H1 (cell line): Measurements from ENCODE around the gene RPUSD4. TPM values are rescaled to one million over a fixed set of nuclear protein-coding genes. Genes with fewer than 3 reads are reported as not detected.
A peak's percentile ranks its signal among the peaks of the same experiment; 100 is the strongest.

Experiments used
- CTCF ChIA-PET: fragments of 300-600 bp; sonication (Branson Sonifier 250); formaldehyde crosslinking; loops from one replicate; lab custom pipeline; 2021; ENCODE audit not compliant: partially characterized antibody; lab: Charles Lee
- POLR2A ChIA-PET: fragments of 300-600 bp; sonication (Branson Sonifier 250); formaldehyde crosslinking; loops from one replicate; lab custom pipeline; 2021; ENCODE audit warnings: inconsistent platforms; ENCODE audit not compliant: partially characterized antibody; lab: Charles Lee
- DNase-seq, 2 experiments: peaks; one replicate each; pipeline versions ENCODE4 v3.0.0 to v3.0.0-alpha.2; 2010 to 2022; ENCODE audit warnings: low spot score in 2 of 2, low read depth in 1 of 2, mixed read lengths in 1 of 2
- FAIRE-seq: peaks from 2 replicates; lab custom pipeline; 2011; peaks lifted over from hg19 to GRCh38; lab: Jason Lieb, UNC
- H2AFZ ChIP-seq: 2 replicates; pipeline ENCODE4 v1.8.1; 2012; ENCODE audit warnings: low read length, inconsistent platforms
- H2AK5ac ChIP-seq: 2 replicates; pipeline ENCODE4 v1.6.1; 2013; ENCODE audit warnings: low read depth, low read length
- H2BK120ac ChIP-seq: replicated peaks from 2 replicates; pipeline ENCODE3; 2013; ENCODE audit warnings: low read depth, low read length, inconsistent platforms
- H2BK12ac ChIP-seq: 2 replicates; pipeline ENCODE4 v1.6.1; 2013; ENCODE audit warnings: low read depth, low read length
- H2BK15ac ChIP-seq: 2 replicates; pipeline ENCODE4 v1.6.1; 2013; ENCODE audit warnings: low read length
- H2BK20ac ChIP-seq: 2 replicates; pipeline ENCODE4 v1.6.1; 2013; ENCODE audit warnings: low read length
- H2BK5ac ChIP-seq: 2 replicates; pipeline ENCODE4 v1.6.1; 2013; ENCODE audit warnings: low read depth, low read length
- H3K14ac ChIP-seq: 2 replicates; pipeline ENCODE4 v1.6.1; 2013; ENCODE audit warnings: inconsistent platforms; ENCODE audit not compliant: insufficient read length
- H3K18ac ChIP-seq: 2 replicates; pipeline ENCODE4 v1.6.1; 2013; ENCODE audit warnings: low read length; ENCODE audit errors: extremely low read depth
- H3K23ac ChIP-seq: 2 replicates; pipeline ENCODE4 v1.6.1; 2013; ENCODE audit warnings: inconsistent platforms; ENCODE audit not compliant: insufficient read length
- H3K23me2 ChIP-seq: 2 replicates; pipeline ENCODE4 v1.6.1; 2013; ENCODE audit warnings: low read depth, low read length
- H3K27ac ChIP-seq: 2 replicates; pipeline ENCODE4 v1.6.1; 2011; ENCODE audit warnings: low read depth, low read length, inconsistent platforms
- H3K27me3 ChIP-seq, 4 experiments: replicated peaks in 1 of 4; 1 replicate in 1 of 4; 2 replicates in 3 of 4; pipeline versions ENCODE4 v1.6.1 to v1.8.1; 2011 to 2013; ENCODE audit warnings: low read length in 3 of 4, mild to moderate bottlenecking in 3 of 4, inconsistent platforms in 2 of 4, mixed read lengths in 2 of 4, moderate library complexity in 1 of 4; ENCODE audit not compliant: control insufficient read depth in 3 of 4, insufficient read depth in 3 of 4; ENCODE audit errors: extremely low read depth in 1 of 4
- H3K36me3 ChIP-seq, 4 experiments: 2 replicates each; pipeline versions ENCODE4 v1.6.1 to v1.8.1; 2011 to 2013; ENCODE audit warnings: mild to moderate bottlenecking in 4 of 4, low read length in 3 of 4, moderate library complexity in 2 of 4, control low read depth in 1 of 4, inconsistent platforms in 1 of 4; ENCODE audit not compliant: insufficient read depth in 4 of 4, control insufficient read depth in 2 of 4
- H3K4ac ChIP-seq: replicated peaks from 2 replicates; pipeline ENCODE3; 2013; ENCODE audit warnings: low read length, low read depth, mixed read lengths, inconsistent platforms; ENCODE audit not compliant: insufficient read length
- H3K4me1 ChIP-seq, 4 experiments: replicated peaks in 1 of 4; 1 replicate in 1 of 4; 2 replicates in 3 of 4; pipeline versions ENCODE4 v1.6.1 to v1.8.1; 2011 to 2013; ENCODE audit warnings: low read length in 3 of 4, inconsistent platforms in 2 of 4, mixed read lengths in 1 of 4; ENCODE audit not compliant: insufficient read depth in 4 of 4, control insufficient read depth in 3 of 4
- H3K4me2 ChIP-seq, 2 experiments: 2 replicates each; pipeline versions ENCODE4 v1.6.1 to v1.8.1; 2011 to 2013; ENCODE audit warnings: low read depth in 2 of 2, low read length in 2 of 2, control low read depth in 1 of 2, inconsistent platforms in 1 of 2, mild to moderate bottlenecking in 1 of 2; ENCODE audit not compliant: insufficient read depth in 1 of 2
- H3K4me3 ChIP-seq, 4 experiments: fragments of 200-600, 300-600 bp in 1 of 4; sonication (generic), shearing (Covaris generic), sonication (Bioruptor Twin) in 1 of 4; 2 replicates each; pipeline versions ENCODE4 v1.5.1 to v1.8.1; 2011 to 2016; ENCODE audit warnings: low read length in 4 of 4, low read depth in 3 of 4, control low read depth in 2 of 4, inconsistent platforms in 2 of 4, mild to moderate bottlenecking in 2 of 4, mixed read lengths in 1 of 4, moderate library complexity in 1 of 4; ENCODE audit not compliant: insufficient read depth in 2 of 4; ENCODE audit errors: extremely low read depth in 1 of 4
- H3K56ac ChIP-seq: replicated peaks from 2 replicates; pipeline ENCODE3; 2013; ENCODE audit warnings: low read depth, mild to moderate bottlenecking, mixed read lengths, low read length, inconsistent platforms; ENCODE audit not compliant: insufficient read length
- H3K79me1 ChIP-seq: 2 replicates; pipeline ENCODE4 v1.6.1; 2013; ENCODE audit warnings: low read depth, low read length, control low read depth
- H3K79me2 ChIP-seq, 2 experiments: 2 replicates each; pipeline versions ENCODE4 v1.6.1 to v1.8.1; 2012 to 2013; ENCODE audit warnings: low read length in 2 of 2, mild to moderate bottlenecking in 2 of 2, inconsistent platforms in 1 of 2; ENCODE audit not compliant: insufficient read depth in 2 of 2, control insufficient read depth in 1 of 2
- H3K9ac ChIP-seq, 4 experiments: replicated peaks in 1 of 4; 1 replicate in 1 of 4; 2 replicates in 3 of 4; pipeline versions ENCODE4 v1.6.1 to v1.8.1; 2011 to 2013; ENCODE audit warnings: low read depth in 3 of 4, low read length in 3 of 4, control low read depth in 2 of 4, mild to moderate bottlenecking in 2 of 4, moderate library complexity in 2 of 4, inconsistent platforms in 1 of 4; ENCODE audit errors: extremely low read depth in 1 of 4
- H3K9me3 ChIP-seq, 2 experiments: 2 replicates each; pipeline versions ENCODE4 v1.6.1 to v1.8.1; 2012 to 2013; ENCODE audit warnings: mild to moderate bottlenecking in 2 of 2, moderate library complexity in 2 of 2, control low read depth in 1 of 2, inconsistent platforms in 1 of 2, low read depth in 1 of 2, low read length in 1 of 2, mixed read lengths in 1 of 2; ENCODE audit not compliant: insufficient read depth in 2 of 2
- H4K20me1 ChIP-seq, 2 experiments: replicated peaks in 1 of 2; 2 replicates each; pipeline versions ENCODE3 to v1.8.1; 2011 to 2013; ENCODE audit warnings: inconsistent platforms in 2 of 2, low read length in 2 of 2, mild to moderate bottlenecking in 1 of 2; ENCODE audit not compliant: insufficient read depth in 2 of 2, control insufficient read depth in 1 of 2
- H4K5ac ChIP-seq: 2 replicates; pipeline ENCODE4 v1.6.1; 2013; ENCODE audit warnings: low read length, low read depth, mixed read lengths, inconsistent platforms; ENCODE audit not compliant: insufficient read length
- H4K8ac ChIP-seq: 2 replicates; pipeline ENCODE4 v1.8.0; 2013; ENCODE audit warnings: mild to moderate bottlenecking, moderate library complexity, low read length, inconsistent platforms; ENCODE audit not compliant: insufficient read depth; ENCODE audit errors: extremely low read depth
- H4K91ac ChIP-seq: replicated peaks from 2 replicates; pipeline ENCODE3; 2013; ENCODE audit warnings: low read length, mixed read lengths, inconsistent platforms; ENCODE audit not compliant: insufficient read length
- CHD1 ChIP-seq: IDR thresholded peaks from 2 replicates; pipeline ENCODE4 v1.6.1; 2012; ENCODE audit warnings: low read depth, low read length, improper control_type of control experiment
- CREB1 ChIP-seq: IDR thresholded peaks from 2 replicates; pipeline ENCODE4 v1.6.1; 2012; ENCODE audit warnings: inconsistent platforms
- CTBP2 ChIP-seq: IDR thresholded peaks from 2 replicates; pipeline ENCODE4 v1.7.0; 2011; ENCODE audit warnings: borderline replicate concordance, mild to moderate bottlenecking, moderate library complexity, mixed read lengths, low read length; ENCODE audit not compliant: insufficient read depth, insufficient read length
- E2F6 ChIP-seq: IDR thresholded peaks from 2 replicates; pipeline ENCODE4 v1.6.1; 2012; ENCODE audit warnings: inconsistent platforms
- FOSL1 ChIP-seq: IDR thresholded peaks from 2 replicates; pipeline ENCODE4 v1.6.1; 2011; ENCODE audit warnings: mild to moderate bottlenecking, low read depth, low read length, moderate library complexity; ENCODE audit not compliant: insufficient read depth
- HDAC6 ChIP-seq: IDR thresholded peaks from one replicate; pipeline ENCODE4 v1.7.1; 2012; ENCODE audit warnings: low read depth, mild to moderate bottlenecking, inconsistent platforms, low read length, moderate library complexity
- KDM1A ChIP-seq: fragments of 200-600, 300-600 bp; sonication (generic); IDR thresholded peaks from 2 replicates; pipeline ENCODE4 v1.7.1; 2016; ENCODE audit warnings: mild to moderate bottlenecking, low read length, borderline replicate concordance
- POLR2A ChIP-seq, 2 experiments: IDR thresholded peaks; 1 replicate in 1 of 2; 2 replicates in 1 of 2; pipeline ENCODE4 v1.6.1; 2011; ENCODE audit warnings: low read depth in 2 of 2, low read length in 2 of 2, mild to moderate bottlenecking in 2 of 2; ENCODE audit errors: control extremely low read depth in 1 of 2
- WGBS, 2 experiments: shearing (Covaris generic) in 1 of 2; methylation state at CpG; one replicate each; pipeline versions ENCODE4 v1.1.6 to v1.1.7; 2013 to 2015; ENCODE audit warnings: low lambda C conversion rate in 2 of 2, mixed read lengths in 2 of 2, inconsistent platforms in 1 of 2, low coverage in 1 of 2, missing lambda C conversion rate in 1 of 2; ENCODE audit not compliant: insufficient replicate concordance in 2 of 2, insufficient coverage in 1 of 2, insufficient read length in 1 of 2; ENCODE audit errors: extremely low coverage in 1 of 2, missing lambda C conversion rate in 1 of 2; 5-methylcytosine and 5-hydroxymethylcytosine counted together
- polyA plus RNA-seq, 7 experiments: library from polyadenylated mRNA; depleted of rRNA in 3 of 7; stranded (reverse) in 5 of 7; unstranded in 2 of 7; fragments of >200 nt in 5 of 7; fragments of 200-250 nt in 2 of 7; gene quantifications; 1 replicate in 5 of 7; 2 replicates in 1 of 7; 4 replicates in 1 of 7; pipeline versions ENCODE4 v1.2.1 to v1.2.3, GENCODE V29; 2011 to 2013; ENCODE audit warnings: missing spikeins in 2 of 7, mixed read lengths in 2 of 7
- total RNA-seq: library from RNA; stranded (reverse); fragmentation: NEBNext Ultra II Directional; extraction: Animal tissue kit (Norgen Biotek cat#: 25700); gene quantifications from 2 replicates; pipeline ENCODE4 v1.2.1, GENCODE V29; 2021

Gene RPUSD4
- total and polyA plus RNA-seq, 2 of the 8 experiments (the other 6 are each of a cell fraction or from before 2014, with no cell fraction given) = 36.1 to 50.7 TPM

GRCh38 chr11:126155402-126156187, 55.9 kb downstream of the RPUSD4 start:
- Histone ChIP-seq H3K4me3 (no peak overlapping the region), H4K91ac (no peak overlapping the region), H3K4me2 (no peak overlapping the region), H3K4ac (no peak overlapping the region), H3K9ac (no peak overlapping the region), H2BK5ac (0 out of 2 replicates have a peak overlapping the region, but pooled peaks have one; percentile 21), H2BK12ac (no peak overlapping the region), H2AK5ac (no peak overlapping the region), H3K27ac (no peak overlapping the region), H3K9me3 (no peaks in the 10 kb centered on the region; a peak in 1 of 4 replicates), H2AFZ (no peak overlapping the region), H3K56ac (no peak overlapping the region), H4K5ac (no peak overlapping the region), H3K4me1 (peaks cover 10 to 20% (median 14%) of the 10 kb centered on the region in 4 experiments), H3K27me3 (no peaks in the 10 kb centered on the region), H3K79me1 (no peaks in the 10 kb centered on the region; the same call in 1 of the 2 replicates), H3K23ac (no peak overlapping the region), H4K8ac (no peak overlapping the region), H3K14ac (no peak overlapping the region), H2BK120ac (no peak overlapping the region), H3K36me3 (no peaks in the 10 kb centered on the region), H2BK20ac (0 out of 2 replicates have a peak overlapping the region, but pooled peaks have one; percentile 13), H3K18ac (no peak overlapping the region; the same call in 1 of the 2 replicates), H2BK15ac (no peak overlapping the region; the same call in 1 of the 2 replicates), H3K79me2 (no peaks in the 10 kb centered on the region), H3K23me2 (no peaks in the 10 kb centered on the region; the same call in 1 of the 2 replicates), H4K20me1 (no peaks in the 10 kb centered on the region)
- WGBS, 2 experiments = 92% methylated on average over 28 of the region's 28 CpGs; no CpG with 5 or more reads in 1 of the 2 experiments
- FAIRE-seq (no peak), DNase-seq (no peak)
- ChIA-PET CTCF (interaction anchor here (0.7 to 1.3 kb wide), 2 partner anchors 17 to 70 kb away, joined by 3 read pairs; no protein-coding TSS in a partner anchor), POLR2A (interaction anchor here (1.2 kb wide), 1 partner anchor 33 kb away, joined by 4 read pairs; no protein-coding TSS in a partner anchor)
- TF ChIP-seq CREB1 = no peak
- peak; percentile 30; the same call in 1 of the 2 replicates for TF ChIP-seq E2F6
- peak; percentile 77; the same call in 1 of the 2 replicates for TF ChIP-seq KDM1A
- no peak for TF ChIP-seq FOSL1
- TF ChIP-seq CHD1 = no peak
- no peak for TF ChIP-seq CTBP2
- no peak for TF ChIP-seq POLR2A (IDR thresholded peaks at IDR 0.05; ENCODE audit: control extremely low read depth in 1 of 2, low read depth in 2 of 2, low read length in 2 of 2)
- TF ChIP-seq HDAC6 = no peak
